WTC11 (cell line): Measurements from ENCODE around the gene SENP3. TPM values are rescaled to one million over a fixed set of nuclear protein-coding genes. Genes with fewer than 3 reads are reported as not detected.

ENCODE experiments used
- ARID4B ChIP-seq: sonication (generic); formaldehyde crosslinking; IDR thresholded peaks from 2 replicates; pipeline ENCODE4 v1.8.0; 2023; ENCODE audit warnings: missing genetic modification reagents, mild to moderate bottlenecking, borderline replicate concordance
- ATF1 ChIP-seq: sonication (generic); formaldehyde crosslinking; IDR thresholded peaks from 2 replicates; pipeline ENCODE4 v1.8.1; 2023; ENCODE audit warnings: mild to moderate bottlenecking, moderate library complexity, missing genetic modification reagents
- CTCF ChIP-seq: fragments of 200-600 bp; IDR thresholded peaks from 2 replicates; pipeline ENCODE4 v1.8.0; 2022; ENCODE audit warnings: antibody characterized with exemption
- E2F1 ChIP-seq: sonication (generic); formaldehyde crosslinking; IDR thresholded peaks from 2 replicates; pipeline ENCODE4 v1.8.0; 2022; ENCODE audit warnings: mild to moderate bottlenecking, missing genetic modification reagents
- E2F5 ChIP-seq: sonication (generic); formaldehyde crosslinking; IDR thresholded peaks from 2 replicates; pipeline ENCODE4 v1.8.1; 2022; ENCODE audit warnings: mild to moderate bottlenecking, moderate library complexity, missing genetic modification reagents
- ERG ChIP-seq: fragments of 250-450 bp; sonication (Bioruptor Pico); IDR thresholded peaks from 2 replicates; pipeline ENCODE4 v1.8.0; 2021; ENCODE audit warnings: mild to moderate bottlenecking
- ESRRA ChIP-seq: sonication (generic); formaldehyde crosslinking; IDR thresholded peaks from 2 replicates; pipeline ENCODE4 v1.8.1; 2022; ENCODE audit warnings: mild to moderate bottlenecking, missing genetic modification reagents, borderline replicate concordance
- HMGXB4 ChIP-seq: sonication (generic); formaldehyde crosslinking; IDR thresholded peaks from 2 replicates; pipeline ENCODE4 v1.8.1; 2023; ENCODE audit warnings: mild to moderate bottlenecking, moderate library complexity, missing genetic modification reagents
- JUN ChIP-seq: sonication (generic); formaldehyde crosslinking; IDR thresholded peaks from 2 replicates; pipeline ENCODE4 v1.8.0; 2023; ENCODE audit warnings: mild to moderate bottlenecking, missing genetic modification reagents
- MAX ChIP-seq: sonication (generic); formaldehyde crosslinking; IDR thresholded peaks from 2 replicates; pipeline ENCODE4 v1.8.0; 2022; ENCODE audit warnings: mild to moderate bottlenecking, missing genetic modification reagents
- MLX ChIP-seq: sonication (generic); formaldehyde crosslinking; IDR thresholded peaks from 2 replicates; pipeline ENCODE4 v1.8.1; 2023; ENCODE audit warnings: mild to moderate bottlenecking, missing genetic modification reagents, moderate library complexity
- NR1H2 ChIP-seq: sonication (generic); formaldehyde crosslinking; IDR thresholded peaks from 2 replicates; pipeline ENCODE4 v1.9.0; 2021; ENCODE audit warnings: mild to moderate bottlenecking, moderate library complexity, missing genetic modification reagents
- NR2C2 ChIP-seq: sonication (generic); formaldehyde crosslinking; IDR thresholded peaks from 2 replicates; pipeline ENCODE4 v1.8.0; 2022; ENCODE audit warnings: mild to moderate bottlenecking, missing genetic modification reagents
- PRRX2 ChIP-seq: fragments of 250-450 bp; sonication (Bioruptor Pico); IDR thresholded peaks from 2 replicates; pipeline ENCODE4 v1.8.0; 2021; ENCODE audit warnings: mild to moderate bottlenecking
- RELA ChIP-seq: sonication (generic); formaldehyde crosslinking; IDR thresholded peaks from 2 replicates; pipeline ENCODE4 v1.8.1; 2022; ENCODE audit warnings: missing genetic modification reagents, mild to moderate bottlenecking, borderline replicate concordance
- TP53 ChIP-seq: sonication (generic); formaldehyde crosslinking; IDR thresholded peaks from 2 replicates; pipeline ENCODE4 v1.8.1; 2023; ENCODE audit warnings: mild to moderate bottlenecking, missing genetic modification reagents
- ZNF423 ChIP-seq: fragments of 250-450 bp; sonication (Bioruptor Pico); IDR thresholded peaks from 2 replicates; pipeline ENCODE4 v2.1.2; 2022; ENCODE audit warnings: mild to moderate bottlenecking, moderate library complexity
- ZSCAN18 ChIP-seq: fragments of 250-450 bp; sonication (Bioruptor Pico); IDR thresholded peaks from 2 replicates; pipeline ENCODE4 v2.1.2; 2022; ENCODE audit warnings: mild to moderate bottlenecking, moderate library complexity
- total RNA-seq: library from RNA; stranded (reverse); gene quantifications from 3 replicates; pipeline ENCODE4 v1.2.3, GENCODE V29; 2021

The SENP3 gene
- total RNA-seq, 1 experiment from 2014 or later: 85.4 TPM

- TF ChIP-seq ARID4B (CRISPR knock-in tag) (no peak; the same call in 1 of the 2 replicates), PRRX2 (peak; percentile 84), ZNF423 (no peak), ATF1 (CRISPR knock-in tag) (no peak), E2F5 (CRISPR knock-in tag) (peak; percentile 51), JUN (peak; percentile 56; the same call in 1 of the 2 replicates), ERG (CRISPR knock-in tag) (peak; percentile 91), E2F1 (CRISPR knock-in tag) (peak; percentile 74), NR2C2 (CRISPR knock-in tag) (no peak), MLX (peak; percentile 62; the same call in 1 of the 2 replicates), TP53 (CRISPR knock-in tag) (peak; percentile 45; the same call in 1 of the 2 replicates), NR1H2 (CRISPR knock-in tag) (no peak), RELA (CRISPR knock-in tag) (no peak), ESRRA (CRISPR knock-in tag) (peak; percentile 56; the same call in 1 of the 2 replicates), HMGXB4 (CRISPR knock-in tag) (peak; percentile 59), MAX (CRISPR knock-in tag) (no peak; the same call in 1 of the 2 replicates), CTCF (no peak), ZSCAN18 (CRISPR knock-in tag) (no peak)
Measured at GRCh38 chr17:7572588-7573323, 11.0 kb downstream of the SENP3 start (continued).
